ENCODE results near the gene SPTBN1. TPM values are rescaled to one million over a fixed set of nuclear protein-coding genes. Genes with fewer than 3 reads are reported as not detected.

The SPTBN1 gene
- total and polyA plus RNA-seq, 9 of the 15 experiments (the other 6 are each of a cell fraction or from before 2014, with no cell fraction given), result 8.9 to 66.8 (median 31.4) TPM

DNA sequence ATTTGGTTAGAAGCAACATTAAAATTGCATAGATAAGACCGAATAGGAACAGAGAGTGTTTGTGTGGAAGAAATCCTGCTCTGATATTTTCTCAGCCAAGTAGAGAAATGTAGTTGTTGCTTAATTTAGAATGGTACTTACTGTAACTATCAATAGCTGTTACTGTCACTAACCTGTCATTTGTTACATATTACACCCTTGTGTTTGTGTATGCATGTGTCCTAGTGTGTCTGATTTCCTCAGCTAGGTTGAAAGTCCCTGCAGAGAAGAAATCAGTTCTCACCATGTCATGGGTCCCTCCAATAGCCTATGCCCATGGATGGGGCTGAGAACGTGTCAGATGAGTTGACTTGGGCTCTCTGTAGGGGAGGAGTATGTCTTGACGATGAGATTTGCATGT is 94.4 kb downstream of the SPTBN1 start:
- no peak overlapping the region for H2AFZ ChIP-seq (ENCODE audit: low read depth, low read length)
- FAIRE-seq, result no peak
- H3K27me3 ChIP-seq (ENCODE audit: control insufficient read depth in 2 of 2, insufficient read depth in 2 of 2, low read length in 2 of 2), result no peaks in the 10 kb centered on the region
- no peak overlapping the region for H3K4me2 ChIP-seq (ENCODE audit: insufficient read depth, low read length)
- H3K4me1 ChIP-seq (replicated peaks in 1 of 2; ENCODE audit: control insufficient read depth in 2 of 2, insufficient read depth in 2 of 2, low read length in 2 of 2), result peaks cover 0 to 13% of the 10 kb centered on the region in 2 experiments; a peak in 2 of 5 replicates
- no peak overlapping the region for H3K27ac ChIP-seq (ENCODE audit: extremely low read depth, low read depth, low read length)
- no peak overlapping the region for H3K4me3 ChIP-seq
- ChIA-PET CTCF (ENCODE audit: low intra/inter-chr PET ratio) (no interaction called here), POLR2A (interaction anchor here (1.1 to 5.3 kb wide), 4 partner anchors 8 to 141 kb away, joined by 3 to 28 read pairs (median 4); no protein-coding TSS in a partner anchor)
- BruUV-seq (replicated peaks), result no TSS peak
- 20% methylated on average over 3 of the region's 3 CpGs for WGBS (ENCODE audit: insufficient coverage, low coverage, missing lambda C conversion rate)
- H4K20me1 ChIP-seq (replicated peaks; ENCODE audit: control insufficient read depth, insufficient read depth, low read length), result no peaks in the 10 kb centered on the region
- no peaks in the 10 kb centered on the region for H3K79me2 ChIP-seq (ENCODE audit: control insufficient read depth, insufficient read depth, low read length)
- no peaks in the 10 kb centered on the region for H3K36me3 ChIP-seq (ENCODE audit: control insufficient read depth, insufficient read depth, low read length)
- no peak for ATAC-seq
- DNase-seq (ENCODE audit: extremely low read depth in 1 of 4, low spot score in 3 of 4), result no peak
- no peak overlapping the region for H3K9ac ChIP-seq (ENCODE audit: insufficient read depth in 1 of 2, low read depth in 2 of 2, low read length in 2 of 2)
- intact Hi-C loops (cut with micrococcal nuclease), result no loop called here
- in situ Hi-C loops (cut with MboI), result no loop called here
- H3K9me3 ChIP-seq (replicated peaks; ENCODE audit: control insufficient read depth, insufficient read depth, low read depth, low read length), result no peaks in the 10 kb centered on the region
- H3K9me1 ChIP-seq (ENCODE audit: control insufficient read depth, insufficient read depth, low read length), result no peaks in the 10 kb centered on the region
- TF ChIP-seq KLF10 (CRISPR knock-in tag; IDR thresholded peaks at IDR 0.05) (no peak), YY1 (IDR thresholded peaks at IDR 0.05; ENCODE audit: borderline replicate concordance in 1 of 3, control insufficient read depth in 1 of 3, extremely low read depth in 1 of 3, insufficient read depth in 3 of 3, insufficient read length in 1 of 3, insufficient replicate concordance in 2 of 3, low read depth in 1 of 3, low read length in 2 of 3) (no peak), RHOXF2B (CRISPR knock-in tag; conservative IDR thresholded peaks at IDR 0.05) (no peak), ZNF830 (CRISPR knock-in tag; IDR thresholded peaks at IDR 0.05) (no peak), BACH1 (tag; IDR thresholded peaks at IDR 0.05) (no peak), TAF1 (IDR thresholded peaks at IDR 0.05; ENCODE audit: control insufficient read depth, extremely low read depth, insufficient read depth, low read length, severe bottlenecking) (no peak), GABPA (tag; conservative IDR thresholded peaks at IDR 0.05; ENCODE audit: low read depth) (no peak), ZNF76 (CRISPR knock-in tag; IDR thresholded peaks at IDR 0.05; ENCODE audit: borderline replicate concordance) (no peak), EGR1 (conservative IDR thresholded peaks at IDR 0.05) (no peak)
- TF ChIP-seq, protein P1, sequence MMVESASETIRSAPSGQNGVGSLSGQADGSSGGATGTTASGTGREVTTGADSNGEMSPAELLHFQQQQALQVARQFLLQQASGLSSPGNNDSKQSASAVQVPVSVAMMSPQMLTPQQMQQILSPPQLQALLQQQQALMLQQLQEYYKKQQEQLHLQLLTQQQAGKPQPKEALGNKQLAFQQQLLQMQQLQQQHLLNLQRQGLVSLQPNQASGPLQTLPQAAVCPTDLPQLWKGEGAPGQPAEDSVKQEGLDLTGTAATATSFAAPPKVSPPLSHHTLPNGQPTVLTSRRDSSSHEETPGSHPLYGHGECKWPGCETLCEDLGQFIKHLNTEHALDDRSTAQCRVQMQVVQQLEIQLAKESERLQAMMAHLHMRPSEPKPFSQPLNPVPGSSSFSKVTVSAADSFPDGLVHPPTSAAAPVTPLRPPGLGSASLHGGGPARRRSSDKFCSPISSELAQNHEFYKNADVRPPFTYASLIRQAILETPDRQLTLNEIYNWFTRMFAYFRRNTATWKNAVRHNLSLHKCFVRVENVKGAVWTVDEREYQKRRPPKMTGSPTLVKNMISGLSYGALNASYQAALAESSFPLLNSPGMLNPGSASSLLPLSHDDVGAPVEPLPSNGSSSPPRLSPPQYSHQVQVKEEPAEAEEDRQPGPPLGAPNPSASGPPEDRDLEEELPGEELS (CRISPR knock-in tag; IDR thresholded peaks at IDR 0.05; ENCODE audit: borderline replicate concordance), result no peak
- TF ChIP-seq, protein P2, sequence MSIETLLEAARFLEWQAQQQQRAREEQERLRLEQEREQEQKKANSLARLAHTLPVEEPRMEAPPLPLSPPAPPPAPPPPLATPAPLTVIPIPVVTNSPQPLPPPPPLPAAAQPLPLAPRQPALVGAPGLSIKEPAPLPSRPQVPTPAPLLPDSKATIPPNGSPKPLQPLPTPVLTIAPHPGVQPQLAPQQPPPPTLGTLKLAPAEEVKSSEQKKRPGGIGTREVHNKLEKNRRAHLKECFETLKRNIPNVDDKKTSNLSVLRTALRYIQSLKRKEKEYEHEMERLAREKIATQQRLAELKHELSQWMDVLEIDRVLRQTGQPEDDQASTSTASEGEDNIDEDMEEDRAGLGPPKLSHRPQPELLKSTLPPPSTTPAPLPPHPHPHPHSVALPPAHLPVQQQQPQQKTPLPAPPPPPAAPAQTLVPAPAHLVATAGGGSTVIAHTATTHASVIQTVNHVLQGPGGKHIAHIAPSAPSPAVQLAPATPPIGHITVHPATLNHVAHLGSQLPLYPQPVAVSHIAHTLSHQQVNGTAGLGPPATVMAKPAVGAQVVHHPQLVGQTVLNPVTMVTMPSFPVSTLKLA (conservative IDR thresholded peaks at IDR 0.05), result no peak
- TF ChIP-seq, protein P3, sequence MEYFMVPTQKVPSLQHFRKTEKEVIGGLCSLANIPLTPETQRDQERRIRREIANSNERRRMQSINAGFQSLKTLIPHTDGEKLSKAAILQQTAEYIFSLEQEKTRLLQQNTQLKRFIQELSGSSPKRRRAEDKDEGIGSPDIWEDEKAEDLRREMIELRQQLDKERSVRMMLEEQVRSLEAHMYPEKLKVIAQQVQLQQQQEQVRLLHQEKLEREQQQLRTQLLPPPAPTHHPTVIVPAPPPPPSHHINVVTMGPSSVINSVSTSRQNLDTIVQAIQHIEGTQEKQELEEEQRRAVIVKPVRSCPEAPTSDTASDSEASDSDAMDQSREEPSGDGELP (CRISPR knock-in tag; IDR thresholded peaks at IDR 0.05; ENCODE audit: borderline replicate concordance), result no peak
- TF ChIP-seq, protein P4, sequence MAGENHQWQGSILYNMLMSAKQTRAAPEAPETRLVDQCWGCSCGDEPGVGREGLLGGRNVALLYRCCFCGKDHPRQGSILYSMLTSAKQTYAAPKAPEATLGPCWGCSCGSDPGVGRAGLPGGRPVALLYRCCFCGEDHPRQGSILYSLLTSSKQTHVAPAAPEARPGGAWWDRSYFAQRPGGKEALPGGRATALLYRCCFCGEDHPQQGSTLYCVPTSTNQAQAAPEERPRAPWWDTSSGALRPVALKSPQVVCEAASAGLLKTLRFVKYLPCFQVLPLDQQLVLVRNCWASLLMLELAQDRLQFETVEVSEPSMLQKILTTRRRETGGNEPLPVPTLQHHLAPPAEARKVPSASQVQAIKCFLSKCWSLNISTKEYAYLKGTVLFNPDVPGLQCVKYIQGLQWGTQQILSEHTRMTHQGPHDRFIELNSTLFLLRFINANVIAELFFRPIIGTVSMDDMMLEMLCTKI (IDR thresholded peaks at IDR 0.05; ENCODE audit: partially characterized antibody), result no peak
- TF ChIP-seq, protein P5, sequence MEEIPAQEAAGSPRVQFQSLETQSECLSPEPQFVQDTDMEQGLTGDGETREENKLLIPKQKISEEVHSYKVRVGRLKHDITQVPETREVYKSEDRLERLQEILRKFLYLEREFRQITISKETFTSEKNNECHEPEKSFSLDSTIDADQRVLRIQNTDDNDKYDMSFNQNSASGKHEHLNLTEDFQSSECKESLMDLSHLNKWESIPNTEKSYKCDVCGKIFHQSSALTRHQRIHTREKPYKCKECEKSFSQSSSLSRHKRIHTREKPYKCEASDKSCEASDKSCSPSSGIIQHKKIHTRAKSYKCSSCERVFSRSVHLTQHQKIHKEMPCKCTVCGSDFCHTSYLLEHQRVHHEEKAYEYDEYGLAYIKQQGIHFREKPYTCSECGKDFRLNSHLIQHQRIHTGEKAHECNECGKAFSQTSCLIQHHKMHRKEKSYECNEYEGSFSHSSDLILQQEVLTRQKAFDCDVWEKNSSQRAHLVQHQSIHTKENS (CRISPR knock-in tag; IDR thresholded peaks at IDR 0.05), result no peak

All from K562 (cell line).